Measurements from ENCODE around the gene RERE.
"Not testable (repeated sequence)": the region's sequence is repeated elsewhere in the genome, so short reads cannot be mapped to it uniquely, and the experiment has no call there.

- not testable (repeated sequence) for TF ChIP-seq REST (IDR thresholded peaks at IDR 0.05; ENCODE audit: low read depth, low read length); CTCF (IDR thresholded peaks at IDR 0.05)
Observed at GRCh38 chr1:8619419-8619818, 198.0 kb downstream of the RERE start.

Measured in SK-N-SH (cell line).